NT2/D1 (cell line): Measurements from ENCODE around the gene NENF.

Source experiments
- YY1 ChIP-seq: IDR thresholded peaks from 2 replicates; pipeline ENCODE4 v1.6.1; 2011; ENCODE audit not compliant: insufficient read length, insufficient read depth
- ZNF274 ChIP-seq: IDR thresholded peaks from 2 replicates; pipeline ENCODE4 v1.6.1; 2011; ENCODE audit warnings: mild to moderate bottlenecking, low read depth, low read length

- TF ChIP-seq YY1 (no peak), ZNF274 (no peak)
Measured at GRCh38 chr1:212458817-212459216, 26.1 kb downstream of the NENF start.
